GM21619 (cell line): Measurements from ENCODE around the gene STARD3.
"Not testable (repeated sequence)": the region's sequence is repeated elsewhere in the genome, so short reads cannot be mapped to it uniquely, and the experiment has no call there.

ENCODE experiments used
- ATAC-seq: cut with Tn5 transposase; IDR thresholded peaks from one replicate; pipeline ENCODE4 v1.9.1; 2021; ENCODE audit not compliant: unreplicated experiment

The STARD3 gene

DNA sequence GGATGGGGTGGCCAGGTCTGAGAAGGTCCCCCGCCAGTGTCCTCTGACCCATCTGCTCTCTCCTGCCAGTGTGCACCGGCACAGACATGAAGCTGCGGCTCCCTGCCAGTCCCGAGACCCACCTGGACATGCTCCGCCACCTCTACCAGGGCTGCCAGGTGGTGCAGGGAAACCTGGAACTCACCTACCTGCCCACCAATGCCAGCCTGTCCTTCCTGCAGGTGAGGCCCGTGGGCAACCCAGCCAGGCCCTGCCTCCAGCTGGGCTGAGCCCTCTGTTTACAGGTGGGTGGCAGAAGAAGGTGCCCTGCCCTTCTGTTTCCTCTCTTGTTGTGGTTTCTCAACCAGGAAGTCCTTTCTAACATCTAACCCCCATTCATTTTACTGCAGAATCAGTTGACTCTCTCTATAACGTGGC is 70.0 kb downstream of the STARD3 start:
- ATAC-seq, result no peak

DNA sequence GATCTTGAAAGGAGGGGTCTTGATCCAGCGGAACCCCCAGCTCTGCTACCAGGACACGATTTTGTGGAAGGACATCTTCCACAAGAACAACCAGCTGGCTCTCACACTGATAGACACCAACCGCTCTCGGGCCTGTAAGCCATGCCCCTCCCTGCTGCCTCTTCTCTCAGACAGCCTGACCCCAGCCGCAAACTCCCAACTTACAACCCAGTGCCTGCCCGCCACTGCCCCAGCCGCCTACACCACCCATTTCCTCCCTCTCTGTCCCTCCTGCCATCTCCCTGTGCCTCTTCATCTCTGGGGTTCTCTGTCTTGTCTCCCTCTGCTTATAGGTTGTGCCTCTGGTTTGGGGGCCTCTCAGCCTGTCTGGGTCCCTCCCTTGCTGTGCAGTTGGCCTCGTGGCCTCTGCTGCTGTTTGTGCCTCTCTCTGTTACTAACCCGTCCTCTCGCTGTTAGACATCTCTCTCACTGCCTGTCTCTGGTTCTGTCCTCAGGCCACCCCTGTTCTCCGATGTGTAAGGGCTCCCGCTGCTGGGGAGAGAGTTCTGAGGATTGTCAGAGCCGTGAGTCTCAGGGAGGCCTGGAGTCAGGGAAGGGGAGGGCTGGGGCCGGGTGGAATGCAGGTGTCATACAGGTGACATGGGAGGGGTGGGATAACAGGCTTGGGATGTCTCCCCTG is 72.5 kb downstream of the STARD3 start:
- no peak for ATAC-seq

DNA sequence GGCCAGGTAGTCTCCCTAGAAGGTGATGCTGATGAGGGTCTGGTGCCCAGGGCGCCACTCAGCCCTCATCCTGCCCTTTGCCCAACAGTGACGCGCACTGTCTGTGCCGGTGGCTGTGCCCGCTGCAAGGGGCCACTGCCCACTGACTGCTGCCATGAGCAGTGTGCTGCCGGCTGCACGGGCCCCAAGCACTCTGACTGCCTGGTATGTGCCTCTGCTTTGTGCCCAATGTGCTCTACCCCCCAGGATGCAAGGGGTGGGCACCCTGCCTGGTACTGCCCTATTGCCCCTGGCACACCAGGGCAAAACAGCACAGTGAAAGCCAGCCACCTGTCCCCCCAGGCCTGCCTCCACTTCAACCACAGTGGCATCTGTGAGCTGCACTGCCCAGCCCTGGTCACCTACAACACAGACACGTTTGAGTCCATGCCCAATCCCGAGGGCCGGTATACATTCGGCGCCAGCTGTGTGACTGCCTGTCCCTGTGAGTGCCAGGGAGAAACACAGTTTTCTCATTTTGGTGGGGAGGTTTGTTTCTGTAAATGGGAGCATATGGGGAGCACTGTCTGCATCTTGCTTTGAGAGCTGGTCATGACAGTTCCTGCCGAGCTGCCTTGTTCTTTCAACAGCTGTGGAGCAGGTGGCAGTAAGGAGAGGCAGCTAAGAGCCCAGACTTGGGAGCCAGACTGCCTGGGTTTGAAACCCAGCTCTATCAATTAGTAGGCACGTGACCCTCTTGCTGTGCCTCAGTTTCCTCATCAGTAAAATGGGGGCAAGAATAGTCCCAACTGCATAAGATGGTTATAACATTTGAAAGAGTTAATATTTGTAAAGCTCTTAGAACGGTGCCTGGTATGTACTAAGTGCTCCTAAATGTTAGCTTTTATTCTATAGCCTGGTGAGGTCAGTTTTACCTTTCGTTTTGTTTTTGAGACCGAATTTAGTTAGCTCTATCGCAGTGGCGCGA is 73.3 kb downstream of the STARD3 start:
- ATAC-seq, result no peak

DNA sequence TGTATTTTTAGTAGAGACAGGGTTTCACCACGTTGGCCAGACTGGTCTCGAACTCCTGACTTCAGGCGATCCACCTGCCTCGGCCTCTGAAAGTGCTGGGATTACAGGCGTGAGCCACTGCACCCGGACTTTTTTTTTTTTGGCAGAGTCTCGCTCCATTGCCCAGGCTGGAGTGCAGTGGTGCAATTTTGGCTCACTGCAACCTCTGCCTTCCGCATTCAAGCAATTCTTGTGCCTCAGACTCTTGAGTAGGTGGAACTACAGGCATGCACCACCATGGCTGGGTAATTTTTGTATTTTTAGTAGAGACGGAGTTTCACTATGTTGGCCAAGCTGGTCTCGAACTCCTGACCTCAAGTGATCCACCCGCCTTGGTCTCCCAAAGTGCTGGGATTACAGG is 74.1 kb downstream of the STARD3 start:
- ATAC-seq, result not testable (repeated sequence)

DNA sequence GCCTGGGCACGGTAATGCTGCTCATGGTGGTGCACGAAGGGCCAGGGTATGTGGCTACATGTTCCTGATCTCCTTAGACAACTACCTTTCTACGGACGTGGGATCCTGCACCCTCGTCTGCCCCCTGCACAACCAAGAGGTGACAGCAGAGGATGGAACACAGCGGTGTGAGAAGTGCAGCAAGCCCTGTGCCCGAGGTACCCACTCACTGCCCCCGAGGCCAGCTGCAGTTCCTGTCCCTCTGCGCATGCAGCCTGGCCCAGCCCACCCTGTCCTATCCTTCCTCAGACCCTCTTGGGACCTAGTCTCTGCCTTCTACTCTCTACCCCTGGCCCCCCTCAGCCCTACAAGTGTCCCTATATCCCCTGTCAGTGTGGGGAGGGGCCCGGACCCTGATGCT is 74.9 kb downstream of the STARD3 start:
- no peak for ATAC-seq
